HepG2 (cell line): ENCODE data around the gene GRIK5. TPM values are rescaled to one million over a fixed set of nuclear protein-coding genes. Genes with fewer than 3 reads are reported as not detected.

Experiments
- CBX5 ChIP-seq: sonication (generic); formaldehyde crosslinking; IDR thresholded peaks from 2 replicates; pipeline ENCODE4 v1.4.0; 2020; ENCODE audit warnings: missing genetic modification reagents, borderline replicate concordance
- CEBPB ChIP-seq: IDR thresholded peaks from 2 replicates; pipeline ENCODE4 v1.6.1; 2011; ENCODE audit warnings: low read depth, low read length, improper control_type of control experiment, borderline replicate concordance
- CERS6 ChIP-seq: sonication (generic); formaldehyde crosslinking; IDR thresholded peaks from 2 replicates; pipeline ENCODE4 v1.5.0; 2020; ENCODE audit warnings: missing genetic modification reagents
- DMTF1 ChIP-seq: sonication (generic); formaldehyde crosslinking; IDR thresholded peaks from 2 replicates; pipeline ENCODE4 v1.4.0; 2020; ENCODE audit warnings: mild to moderate bottlenecking, missing genetic modification reagents
- FOXC1 ChIP-seq: sonication (generic); formaldehyde crosslinking; IDR thresholded peaks from 2 replicates; pipeline ENCODE4 v1.8.0; 2022; ENCODE audit warnings: mild to moderate bottlenecking, missing genetic modification reagents, borderline replicate concordance
- GPBP1L1 ChIP-seq: sonication (generic); formaldehyde crosslinking; IDR thresholded peaks from 2 replicates; pipeline ENCODE4 v1.5.0; 2020; ENCODE audit warnings: mild to moderate bottlenecking, missing genetic modification reagents
- IRF2 ChIP-seq: IDR thresholded peaks from 2 replicates; pipeline ENCODE4 v1.6.1; 2018; ENCODE audit warnings: missing genetic modification reagents, missing compliant biosample characterization
- NFIC ChIP-seq: IDR thresholded peaks from 2 replicates; pipeline ENCODE4 v1.6.1; 2012; ENCODE audit warnings: mild to moderate bottlenecking, low read length, inconsistent platforms
- PAF1 ChIP-seq: IDR thresholded peaks from 2 replicates; pipeline ENCODE4 v1.6.1; 2016; ENCODE audit warnings: missing genetic modification reagents, missing compliant biosample characterization
- TAF1 ChIP-seq: sonication (generic); formaldehyde crosslinking; IDR thresholded peaks from 2 replicates; pipeline ENCODE4 v1.4.0; 2020; ENCODE audit warnings: missing genetic modification reagents
- ZBTB7B ChIP-seq: sonication (generic); formaldehyde crosslinking; IDR thresholded peaks from 2 replicates; pipeline ENCODE4 v1.4.0; 2020; ENCODE audit warnings: missing genetic modification reagents
- ZNF12 ChIP-seq: sonication (generic); formaldehyde crosslinking; IDR thresholded peaks from 2 replicates; pipeline ENCODE4 v1.5.0; 2020; ENCODE audit warnings: missing genetic modification reagents
- ZNF124 ChIP-seq: sonication (generic); formaldehyde crosslinking; IDR thresholded peaks from 2 replicates; pipeline ENCODE4 v1.4.0; 2020; ENCODE audit warnings: missing genetic modification reagents
- ZNF143 ChIP-seq: sonication (generic); formaldehyde crosslinking; IDR thresholded peaks from 2 replicates; pipeline ENCODE4 v1.4.0; 2020; ENCODE audit warnings: missing genetic modification reagents
- ZNF17 ChIP-seq: sonication (generic); formaldehyde crosslinking; IDR thresholded peaks from 2 replicates; pipeline ENCODE4 v1.5.0; 2020; ENCODE audit warnings: mild to moderate bottlenecking, missing genetic modification reagents
- ZNF530 ChIP-seq: sonication (generic); formaldehyde crosslinking; IDR thresholded peaks from 2 replicates; pipeline ENCODE4 v1.5.0; 2020; ENCODE audit warnings: low read depth, mild to moderate bottlenecking, missing genetic modification reagents
- ZNF546 ChIP-seq: sonication (generic); formaldehyde crosslinking; conservative IDR thresholded peaks from 2 replicates; pipeline ENCODE4 v1.8.1; 2023; ENCODE audit warnings: mild to moderate bottlenecking, missing genetic modification reagents
- ZNF557 ChIP-seq: sonication (generic); formaldehyde crosslinking; IDR thresholded peaks from 2 replicates; pipeline ENCODE4 v1.4.0; 2020; ENCODE audit warnings: missing genetic modification reagents
- ZNF609 ChIP-seq: sonication (generic); formaldehyde crosslinking; IDR thresholded peaks from 2 replicates; pipeline ENCODE4 v1.4.0; 2020; ENCODE audit warnings: mild to moderate bottlenecking, missing genetic modification reagents, borderline replicate concordance
- ZNF710 ChIP-seq: sonication (generic); formaldehyde crosslinking; IDR thresholded peaks from 2 replicates; pipeline ENCODE4 v1.5.0; 2020; ENCODE audit warnings: mild to moderate bottlenecking, missing genetic modification reagents, borderline replicate concordance
- polyA plus RNA-seq, 8 experiments: library from polyadenylated mRNA; depleted of rRNA in 3 of 8; stranded (reverse) in 7 of 8; unstranded in 1 of 8; fragments of >200 nt; fragmentation: Illumina TruSeq in 4 of 8; extraction: Trizol in 4 of 8; gene quantifications; 2 replicates each; pipeline versions ENCODE4 v1.2.1 to v1.2.3, GENCODE V29; 2011 to 2016; ENCODE audit warnings: low read depth in 4 of 8, missing spikeins in 1 of 8, mixed read lengths in 1 of 8; ENCODE audit not compliant: insufficient read depth in 1 of 8
- total RNA-seq, 5 experiments: library from RNA; depleted of rRNA; stranded (reverse); fragments of >200 nt; fragmentation: Illumina TruSeq; extraction: Trizol; gene quantifications; 2 replicates each; pipeline ENCODE4 v1.2.3, GENCODE V29; 2016; ENCODE audit warnings: low read depth in 1 of 5

The GRIK5 gene
- total and polyA plus RNA-seq, 2 of the 13 experiments (the other 11 are each of a cell fraction or from before 2014, with no cell fraction given), result not detected

- TF ChIP-seq CEBPB (no peak), IRF2 (CRISPR knock-in tag) (peak; percentile 35; the same call in 1 of the 2 replicates), TAF1 (CRISPR knock-in tag) (no peak), ZNF546 (CRISPR knock-in tag) (no peak), ZNF710 (no peak), CERS6 (no peak), PAF1 (no peak), FOXC1 (no peak), ZNF530 (no peak), CBX5 (0 out of 2 replicates have a peak, but pooled peaks have one; percentile 13), ZNF557 (CRISPR knock-in tag) (no peak), ZBTB7B (no peak), ZNF12 (CRISPR knock-in tag) (no peak), ZNF124 (CRISPR knock-in tag) (no peak), GPBP1L1 (CRISPR knock-in tag) (no peak), ZNF143 (CRISPR knock-in tag) (no peak), ZNF609 (CRISPR knock-in tag) (no peak), DMTF1 (CRISPR knock-in tag) (no peak), ZNF17 (CRISPR knock-in tag) (no peak), NFIC (no peak)
These were observed 112.1 kb downstream of the GRIK5 start (continued) for GRCh38 chr19:41957838-41958366.
